Tibial artery (tissue), 4 donors: ENCODE data around the gene CNOT3.
A peak's percentile ranks its signal among the peaks of the same experiment; 100 is the strongest.

Source experiments
- DNase-seq, 2 donors: peaks; one replicate each; pipeline ENCODE4 v3.0.0-alpha.2; 2019
- H3K27ac ChIP-seq, 2 donors: fragments of 200-600 bp; sonication (generic) in 1 of 2; 1 replicate in 1 of 2; 2 replicates in 1 of 2; pipeline ENCODE4 v1.5.1; 2018 to 2019; ENCODE audit warnings: mild to moderate bottlenecking in 1 of 2
- H3K27me3 ChIP-seq, 2 donors: fragments of 200-600 bp; sonication (generic) in 1 of 2; one replicate each; pipeline versions ENCODE4 v1.5.1 to v1.6.0; 2016 to 2019
- H3K36me3 ChIP-seq, 3 donors: fragments of 200-600 bp; sonication (generic) in 2 of 3; one replicate each; pipeline ENCODE4 v1.5.1; 2016 to 2019; ENCODE audit warnings: mild to moderate bottlenecking in 2 of 3
- H3K4me1 ChIP-seq, 4 donors: fragments of 200-600 bp; sonication (generic) in 2 of 4; 1 replicate in 3 of 4; 2 replicates in 1 of 4; pipeline ENCODE4 v1.5.1; 2016 to 2019
- H3K4me3 ChIP-seq, 2 donors: fragments of 200-600 bp; sonication (generic) in 1 of 2; 1 replicate in 1 of 2; 2 replicates in 1 of 2; pipeline ENCODE4 v1.5.1; 2018 to 2019; ENCODE audit warnings: mild to moderate bottlenecking in 2 of 2
- H3K9me3 ChIP-seq, 3 donors: fragments of 200-600 bp; sonication (generic) in 1 of 3; one replicate each; pipeline ENCODE4 v1.5.1; 2016 to 2019
- CTCF ChIP-seq, 2 experiments: fragments of 200-600 bp in 1 of 2; fragments of 450-650 bp in 1 of 2; IDR thresholded peaks; one replicate each; pipeline ENCODE4 v1.5.1; 2017 to 2019; ENCODE audit warnings: antibody characterized with exemption in 2 of 2, mild to moderate bottlenecking in 1 of 2, moderate library complexity in 1 of 2
- intact Hi-C: fragments of 100-400 bp; cut with DNase I; formaldehyde crosslinking; loops from one replicate; pipeline ENCODE4 v1.15.0; 2023; ENCODE audit warnings: low total_unique reads

CNOT3 gene

GRCh38 chr19:54201172-54201701 lies 63.7 kb downstream of the CNOT3 start:
- H3K27ac ChIP-seq, result peak overlapping the region; percentile 90 to 95
- H3K4me1 ChIP-seq, result peaks cover 0 to 47% (median 41%) of the 10 kb centered on the region in 4 donors
- H3K4me3 ChIP-seq, result peak overlapping the region; percentile 69 to 74
- peaks cover 19 to 56% (median 38%) of the 10 kb centered on the region in 3 donors for H3K36me3 ChIP-seq
- no peak for TF ChIP-seq CTCF (IDR thresholded peaks at IDR 0.05)
- no peak for DNase-seq
- intact Hi-C loops, result no loop called here
- no peaks in the 10 kb centered on the region for H3K9me3 ChIP-seq
- H3K27me3 ChIP-seq, result no peaks in the 10 kb centered on the region

DNA sequence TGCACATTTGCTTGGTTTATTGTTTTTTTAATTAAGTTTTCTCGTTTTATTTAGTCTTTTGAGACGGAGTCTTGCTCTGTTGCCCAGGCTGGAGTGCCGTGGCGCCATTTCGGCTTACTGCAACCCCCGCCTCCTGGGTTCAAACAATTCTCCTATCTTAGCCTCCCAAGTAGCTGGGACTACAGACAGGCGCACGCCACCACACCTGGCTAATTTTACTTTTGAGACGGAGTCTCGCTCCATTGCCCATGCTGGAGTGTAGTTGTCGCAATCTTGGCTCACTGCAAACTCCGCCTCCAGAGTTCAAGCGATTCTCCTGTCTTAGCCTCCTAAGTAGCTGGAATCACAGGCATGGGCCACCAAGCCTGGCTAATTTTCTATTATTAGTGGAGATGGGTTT lies 64.4 kb downstream of the CNOT3 start:
- TF ChIP-seq CTCF (IDR thresholded peaks at IDR 0.05), result no peak
- Histone ChIP-seq H3K27ac (no peak overlapping the region), H3K9me3 (no peaks in the 10 kb centered on the region), H3K27me3 (no peaks in the 10 kb centered on the region), H3K36me3 (peaks cover 26 to 56% (median 45%) of the 10 kb centered on the region in 3 donors), H3K4me1 (peaks cover 0 to 47% (median 41%) of the 10 kb centered on the region in 4 donors), H3K4me3 (peak overlapping the region; percentile 69 to 74)
- intact Hi-C loops, result no loop called here
- no peak for DNase-seq

DNA sequence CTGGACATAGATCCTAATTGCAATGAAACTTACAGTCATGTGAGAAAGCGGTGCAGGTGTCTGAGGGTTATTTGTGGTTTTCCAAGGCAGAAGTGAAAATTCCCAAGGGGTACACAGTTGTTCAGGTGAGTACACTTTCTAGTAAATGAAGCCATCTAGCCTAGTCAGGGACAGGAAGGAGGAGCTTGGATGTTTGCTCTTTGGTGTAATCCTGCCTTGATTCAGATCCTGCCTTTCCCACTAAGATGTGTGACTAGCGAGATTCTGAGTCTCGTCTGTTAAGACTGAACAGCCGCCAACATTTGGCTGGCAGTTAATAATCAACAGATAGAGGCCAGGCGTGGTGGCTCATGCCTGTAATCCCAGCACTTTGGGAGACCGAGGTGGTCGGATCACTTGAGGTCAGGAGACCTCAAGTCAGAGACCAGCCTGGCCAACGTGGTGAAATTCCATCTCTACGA lies 65.6 kb downstream of the CNOT3 start:
- no peak overlapping the region for H3K4me3 ChIP-seq
- DNase-seq, result no peak
- H3K27me3 ChIP-seq, result no peaks in the 10 kb centered on the region
- H3K27ac ChIP-seq, result no peak overlapping the region
- peaks cover 36 to 66% (median 57%) of the 10 kb centered on the region in 3 donors for H3K36me3 ChIP-seq
- H3K9me3 ChIP-seq, result no peaks in the 10 kb centered on the region
- no peak for TF ChIP-seq CTCF (IDR thresholded peaks at IDR 0.05)
- intact Hi-C loops, result no loop called here
- peaks cover 0 to 47% (median 41%) of the 10 kb centered on the region in 4 donors for H3K4me1 ChIP-seq

GRCh38 chr19:54204767-54205468 lies 67.4 kb downstream of the CNOT3 start:
- peaks cover 36 to 69% (median 60%) of the 10 kb centered on the region in 3 donors for H3K36me3 ChIP-seq
- peaks cover 6 to 59% (median 53%) of the 10 kb centered on the region in 4 donors for H3K4me1 ChIP-seq
- no peak overlapping the region for H3K27ac ChIP-seq
- no peak for DNase-seq
- no peak for TF ChIP-seq CTCF (IDR thresholded peaks at IDR 0.05)
- H3K27me3 ChIP-seq, result no peaks in the 10 kb centered on the region
- intact Hi-C loops, result no loop called here
- no peak overlapping the region for H3K4me3 ChIP-seq
- H3K9me3 ChIP-seq, result no peaks in the 10 kb centered on the region
